Ammon's horn (tissue), 1 donor: ENCODE measurements around the gene JAG1.
A peak's percentile ranks its signal among the peaks of the same experiment; 100 is the strongest.

Experiments
- DNase-seq: peaks from one replicate; pipeline ENCODE4 v3.0.0-alpha.2; 2016; ENCODE audit warnings: low spot score

Gene JAG1

DNA sequence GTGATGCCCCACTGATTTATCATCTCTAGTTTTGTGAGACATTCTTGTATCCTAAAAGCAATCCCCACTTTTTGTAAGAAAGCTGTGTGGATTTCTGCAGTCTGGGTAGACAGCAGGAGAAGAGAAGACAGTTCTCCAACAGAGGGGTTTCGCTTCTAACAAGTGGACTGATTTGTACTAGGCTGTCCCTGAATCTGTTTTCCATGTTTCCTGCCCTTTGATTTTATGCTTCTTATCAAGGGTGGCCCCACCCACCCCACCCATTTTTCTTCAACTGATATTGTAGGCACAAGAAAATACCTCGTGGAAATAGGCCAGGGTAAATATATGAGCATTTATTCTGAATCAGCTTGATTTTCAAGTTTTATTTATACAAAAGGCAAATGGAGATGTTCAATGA, 25.7 kb upstream of the JAG1 start:
- no peak for DNase-seq

GRCh38 chr20:10696650-10697049, 22.9 kb upstream of the JAG1 start:
- no peak for DNase-seq

GRCh38 chr20:10689385-10689784, 15.6 kb upstream of the JAG1 start:
- no peak for DNase-seq

DNA sequence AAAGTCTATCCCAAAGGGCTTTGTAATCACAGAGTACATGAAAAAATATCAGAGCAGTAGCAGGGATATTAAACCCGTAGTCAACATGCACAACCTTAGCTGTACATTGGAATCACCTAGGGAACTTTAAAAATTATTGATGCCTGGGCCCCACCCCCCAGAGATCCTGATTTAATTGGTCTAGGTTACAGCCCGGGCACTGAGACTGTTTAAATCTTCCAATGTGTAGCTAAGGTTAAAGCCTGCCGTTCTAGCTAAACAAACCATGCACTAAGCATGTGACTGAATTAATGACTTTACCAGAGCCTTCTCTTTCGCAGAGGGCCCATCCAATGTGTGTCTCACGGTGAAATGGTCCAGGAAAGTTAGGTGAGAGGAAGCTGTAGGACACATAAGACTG, 14.1 kb upstream of the JAG1 start:
- no peak for DNase-seq

DNA sequence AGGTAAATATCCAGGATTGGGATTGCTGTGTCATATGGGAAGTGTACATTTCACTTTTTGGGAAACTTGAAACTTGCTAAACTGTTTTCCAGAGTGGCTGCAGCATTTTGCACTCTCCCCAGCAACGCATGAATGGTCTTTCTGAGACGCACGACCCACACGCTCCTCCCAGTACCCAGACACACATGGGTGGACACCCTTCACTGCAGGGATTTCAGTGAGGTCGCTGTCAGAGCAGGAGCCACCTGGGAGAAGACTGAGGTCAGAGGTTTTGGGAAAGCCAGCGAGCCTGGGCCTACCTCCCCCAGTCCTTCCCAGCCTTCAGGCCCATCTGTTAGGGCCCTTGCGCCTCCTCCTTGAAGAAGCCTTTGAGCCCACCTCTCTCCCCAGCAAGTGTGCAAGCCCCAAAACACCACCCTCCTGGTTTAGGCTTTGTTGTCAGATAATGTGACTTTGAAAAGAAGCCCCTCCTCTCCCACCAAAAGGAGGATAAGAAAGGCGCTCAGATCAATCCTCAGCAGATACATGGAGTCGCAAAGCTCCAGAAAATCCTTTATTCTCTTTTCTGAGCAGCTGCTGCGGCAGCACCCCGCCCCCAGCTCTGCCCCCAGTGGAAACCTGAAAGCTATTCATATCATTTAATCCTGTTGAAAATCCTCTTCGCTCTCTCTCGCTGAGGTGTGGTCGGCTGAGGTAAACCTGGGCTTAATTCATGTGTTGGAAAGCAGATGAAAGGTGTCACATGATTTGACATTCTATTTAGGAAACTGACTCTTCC, 12.7 kb upstream of the JAG1 start:
- DNase-seq: no peak

GRCh38 chr20:10683537-10683936, 9.7 kb upstream of the JAG1 start:
- no peak for DNase-seq

DNA sequence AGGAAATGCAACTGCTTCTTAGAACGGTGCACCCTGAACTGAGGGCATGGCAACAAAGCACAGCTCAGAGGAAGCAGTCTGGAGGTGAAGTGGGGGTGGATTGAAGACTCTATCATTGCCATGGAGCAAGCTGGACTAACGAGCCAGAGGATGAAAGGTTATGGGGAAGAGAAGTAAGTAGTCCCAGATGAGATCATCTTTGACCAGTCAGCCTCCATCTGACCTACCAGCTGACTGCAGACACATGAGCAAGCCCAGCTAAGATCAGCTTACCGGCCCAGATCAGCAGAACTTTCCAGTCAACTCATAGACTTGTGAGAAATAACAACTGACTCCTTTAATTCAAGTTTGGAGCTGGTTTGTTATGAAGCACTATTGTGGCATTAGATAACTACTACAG, 9.1 kb upstream of the JAG1 start:
- DNase-seq: no peak

GRCh38 chr20:10681494-10681893, 7.7 kb upstream of the JAG1 start:
- DNase-seq: no peak

- no peak for DNase-seq
These were observed 6.8 kb upstream of the JAG1 start for GRCh38 chr20:10680571-10680970.

- no peak for DNase-seq
These were observed 5.5 kb upstream of the JAG1 start for GRCh38 chr20:10679269-10679668.

DNA sequence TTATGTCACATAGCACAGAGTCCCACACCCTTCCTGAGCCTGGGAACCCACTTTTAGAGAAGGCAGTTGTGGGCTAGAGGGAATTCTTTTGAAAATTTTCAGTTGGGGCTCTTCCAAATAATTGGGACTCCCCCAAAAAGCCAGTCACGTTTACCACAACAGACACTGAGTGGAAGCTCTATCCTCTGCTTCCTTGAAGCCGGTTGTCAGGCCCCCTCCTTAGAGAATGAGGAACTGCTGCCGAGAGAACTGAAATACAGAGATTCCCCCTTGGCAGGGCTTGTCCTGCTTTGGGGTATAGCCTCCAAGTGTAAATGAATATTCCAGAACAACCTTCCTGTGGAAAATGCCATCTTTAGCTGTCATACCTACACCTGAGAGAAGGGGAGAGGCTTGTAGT, 2.7 kb upstream of the JAG1 start:
- no peak for DNase-seq

DNA sequence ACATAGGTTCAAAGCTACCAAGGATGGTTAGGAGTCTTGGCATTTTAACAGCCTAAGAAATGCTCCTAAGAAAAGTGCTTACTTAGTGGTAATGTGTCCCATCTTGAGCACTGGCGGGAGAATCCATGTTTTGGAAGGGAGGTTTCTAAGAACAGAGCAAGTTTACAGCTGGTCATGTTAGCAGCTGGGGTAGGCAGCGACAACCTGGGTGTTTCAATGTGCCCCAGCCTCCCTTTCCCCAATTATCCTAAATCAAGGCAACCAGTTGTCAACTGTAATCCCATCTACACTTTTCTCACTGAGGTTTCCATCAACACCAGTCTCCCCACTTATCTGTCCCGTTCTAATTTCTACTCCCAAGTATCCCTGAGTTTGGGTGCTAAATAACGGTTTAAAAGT, 1.6 kb upstream of the JAG1 start:
- DNase-seq: no peak

- peak; percentile 75 for DNase-seq
These were observed 1.1 kb upstream of the JAG1 start for GRCh38 chr20:10674684-10675449.

GRCh38 chr20:10673176-10673841, 490 bp downstream of the JAG1 start:
- DNase-seq: peak; percentile 35

DNA sequence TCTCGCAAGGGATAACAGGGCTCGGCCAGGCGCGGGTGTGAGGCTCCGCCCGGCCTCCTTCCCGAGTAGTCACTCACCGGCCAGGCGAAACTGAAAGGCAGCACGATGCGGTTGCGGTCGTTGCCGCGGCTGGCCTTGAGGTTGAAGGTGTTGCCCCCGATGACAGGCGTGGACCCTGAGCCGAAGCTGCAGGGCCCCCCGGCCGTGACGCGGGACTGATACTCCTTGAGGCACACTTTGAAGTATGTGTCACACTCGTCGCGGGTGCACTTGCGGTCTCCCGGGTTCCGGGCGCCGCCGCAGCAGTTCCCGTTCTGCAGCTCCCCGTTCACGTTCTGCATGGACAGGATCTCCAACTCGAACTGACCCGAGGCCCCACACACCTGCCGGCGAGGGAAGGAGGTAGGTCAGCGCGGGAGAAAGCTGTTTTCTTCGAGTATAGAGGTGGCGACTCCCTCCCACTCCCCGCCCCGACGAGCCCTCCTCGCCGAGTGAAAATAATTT, 1.1 kb downstream of the JAG1 start:
- peak; percentile 52 for DNase-seq

DNA sequence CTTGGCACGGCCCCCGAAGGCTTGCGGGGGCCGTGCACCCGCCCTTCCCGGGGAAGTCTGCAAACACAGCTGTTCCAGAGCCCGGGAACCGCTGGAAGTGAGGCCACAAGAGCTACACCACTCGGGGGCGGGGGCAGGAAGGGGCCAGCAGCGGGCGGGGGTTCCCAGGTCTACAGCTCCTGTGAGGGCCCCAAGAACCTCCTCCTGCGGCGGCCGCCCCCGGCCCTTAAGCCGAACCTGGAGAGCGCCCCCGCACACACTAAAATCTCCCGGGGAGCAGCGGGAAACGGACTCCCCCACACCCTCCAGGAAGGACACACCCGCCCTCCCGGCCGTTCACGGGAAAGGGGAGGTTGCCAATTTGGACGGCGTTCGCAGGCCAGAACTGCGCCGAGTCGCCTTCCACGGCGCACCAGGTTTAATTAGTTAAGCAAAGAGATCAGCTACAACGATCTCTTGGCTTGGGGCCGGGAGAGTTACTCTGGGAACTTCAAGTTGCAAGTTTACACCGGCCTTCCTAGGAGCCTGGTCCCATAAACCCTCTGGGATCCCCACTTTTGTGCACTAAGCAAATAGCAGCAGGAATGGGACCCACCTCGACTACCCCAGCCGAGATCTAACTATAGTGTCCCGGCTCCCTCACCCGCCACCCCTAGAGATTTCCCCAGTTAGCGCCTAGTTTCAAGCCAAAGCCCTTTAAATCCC, 1.7 kb downstream of the JAG1 start:
- DNase-seq: no peak

- peak; percentile 85 for DNase-seq
These were observed 2.4 kb downstream of the JAG1 start for GRCh38 chr20:10671221-10671918.

DNA sequence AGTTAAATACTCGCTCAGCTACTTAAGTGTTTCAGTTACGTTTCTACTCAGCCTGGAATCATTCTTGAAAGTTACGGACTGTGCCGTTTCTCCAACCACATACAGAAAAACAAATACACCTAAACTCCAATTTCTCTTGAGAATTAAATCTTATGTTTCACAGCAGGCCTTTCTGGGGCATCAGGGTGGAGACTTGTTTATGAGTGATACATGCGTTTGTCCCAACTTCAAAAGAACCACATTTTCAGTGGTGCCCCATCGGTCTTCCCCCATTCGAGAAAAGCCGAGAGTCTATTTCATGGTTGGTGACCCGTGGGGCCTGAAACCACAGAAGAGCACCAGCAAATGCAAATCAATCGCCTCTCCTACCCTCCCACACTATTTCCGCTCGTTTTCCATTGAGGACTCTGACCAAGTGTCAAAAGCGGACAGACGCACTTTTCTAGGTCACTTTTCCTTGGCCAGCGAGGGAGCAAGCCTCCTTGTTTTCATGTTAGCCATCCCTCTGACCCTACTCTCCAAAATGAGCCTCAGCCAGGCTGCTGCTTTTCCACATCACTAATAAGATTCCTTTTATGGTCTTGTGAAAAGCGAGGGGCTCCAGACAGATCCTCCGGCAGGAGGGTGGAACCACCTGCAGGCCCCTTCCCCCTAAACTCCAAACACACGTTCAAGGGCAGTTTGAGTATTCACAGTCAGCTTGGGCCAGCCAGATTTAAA, 3.1 kb downstream of the JAG1 start:
- no peak for DNase-seq

GRCh38 chr20:10669843-10670446, 3.9 kb downstream of the JAG1 start:
- no peak for DNase-seq

GRCh38 chr20:10668677-10669368, 5.0 kb downstream of the JAG1 start:
- DNase-seq: no peak
